IMR-90 (cell line): ENCODE measurements around the gene NPHP4. TPM values are rescaled to one million over a fixed set of nuclear protein-coding genes. Genes with fewer than 3 reads are reported as not detected.

Experiments
- ATAC-seq: fragments of 200-7000 bp; cut with Tn5 transposase; 2 replicates; pipeline ENCODE4 v1.9.1; 2020; ENCODE audit warnings: low read depth, mild to moderate bottlenecking, moderate library complexity
- BruUV-seq: library from RNA; stranded (reverse); fragments of 400-500 nt; replicated peaks from 2 replicates; lab custom pipeline; 2021; lab: Mats Ljungman, UMichigan
- CTCF ChIA-PET: fragments of 300-600 bp; formaldehyde crosslinking; extraction: SDS; loops from one replicate; lab custom pipeline; 2021; ENCODE audit warnings: antibody characterized with exemption; lab: Yijun Ruan, JAX
- POLR2A ChIA-PET: fragments of 300-600 bp; sonication (Branson Sonifier 250); formaldehyde crosslinking; loops from one replicate; lab custom pipeline; 2022; ENCODE audit warnings: antibody characterized with exemption; ENCODE audit not compliant: unreplicated experiment; lab: Charles Lee
- DNase-seq: peaks from one replicate; pipeline ENCODE4 v3.0.0; 2013
- H2AFZ ChIP-seq: replicated peaks from 2 replicates; pipeline ENCODE3; 2013; ENCODE audit warnings: low read length, mild to moderate bottlenecking; ENCODE audit not compliant: poor library complexity
- H2AK5ac ChIP-seq: 2 replicates; pipeline ENCODE4 v1.6.1; 2013; ENCODE audit warnings: low read depth, low read length, inconsistent platforms
- H2AK9ac ChIP-seq: replicated peaks from 2 replicates; pipeline ENCODE3; 2013; ENCODE audit warnings: mild to moderate bottlenecking, low read depth, low read length, moderate library complexity; ENCODE audit not compliant: poor library complexity
- H2BK120ac ChIP-seq: 2 replicates; pipeline ENCODE4 v1.6.1; 2013; ENCODE audit warnings: low read depth, low read length, inconsistent platforms
- H2BK15ac ChIP-seq: 3 replicates; pipeline ENCODE4 v1.6.1; 2013; ENCODE audit warnings: low read depth, low read length, inconsistent platforms
- H2BK20ac ChIP-seq: 2 replicates; pipeline ENCODE4 v1.6.1; 2013; ENCODE audit warnings: low read depth, mild to moderate bottlenecking, inconsistent platforms, low read length, moderate library complexity
- H2BK5ac ChIP-seq: 2 replicates; pipeline ENCODE4 v1.6.1; 2013; ENCODE audit warnings: mild to moderate bottlenecking, low read depth, low read length, inconsistent platforms; ENCODE audit not compliant: poor library complexity, severe bottlenecking
- H3K14ac ChIP-seq: replicated peaks from 2 replicates; pipeline ENCODE4 v1.6.1; 2013; ENCODE audit warnings: low read depth, low read length, inconsistent platforms
- H3K18ac ChIP-seq: 2 replicates; pipeline ENCODE4 v1.6.1; 2013; ENCODE audit warnings: low read depth, low read length, control low read depth
- H3K23ac ChIP-seq: 2 replicates; pipeline ENCODE4 v1.6.1; 2013; ENCODE audit warnings: low read depth, low read length, inconsistent platforms
- H3K27ac ChIP-seq: 2 replicates; pipeline ENCODE4 v1.5.1; 2013; ENCODE audit warnings: mild to moderate bottlenecking, control low read depth, low read length; ENCODE audit not compliant: insufficient read depth
- H3K27me3 ChIP-seq: 2 replicates; pipeline ENCODE4 v1.6.1; 2013; ENCODE audit warnings: low read length; ENCODE audit not compliant: control insufficient read depth, insufficient read depth
- H3K36me3 ChIP-seq: 2 replicates; pipeline ENCODE4 v1.6.1; 2013; ENCODE audit warnings: low read length, mixed read lengths; ENCODE audit not compliant: control insufficient read depth, insufficient read depth
- H3K4ac ChIP-seq: 2 replicates; pipeline ENCODE4 v1.6.1; 2013; ENCODE audit warnings: low read depth, low read length, inconsistent platforms
- H3K4me1 ChIP-seq: 2 replicates; pipeline ENCODE4 v1.6.1; 2013; ENCODE audit warnings: low read length, mixed read lengths; ENCODE audit not compliant: control insufficient read depth, insufficient read depth
- H3K4me2 ChIP-seq: 2 replicates; pipeline ENCODE4 v1.6.1; 2013; ENCODE audit warnings: low read depth, mild to moderate bottlenecking, control low read depth, low read length, moderate library complexity
- H3K4me3 ChIP-seq: 2 replicates; pipeline ENCODE4 v1.5.1; 2013; ENCODE audit warnings: low read depth, mild to moderate bottlenecking, control low read depth, low read length, moderate library complexity; ENCODE audit not compliant: insufficient read depth
- H3K56ac ChIP-seq: 2 replicates; pipeline ENCODE4 v1.6.1; 2013; ENCODE audit warnings: low read length, inconsistent platforms; ENCODE audit not compliant: insufficient read depth; ENCODE audit errors: extremely low read depth
- H3K79me1 ChIP-seq, 2 experiments: 2 replicates each; pipeline ENCODE4 v1.6.1; 2013; ENCODE audit warnings: low read length in 2 of 2, inconsistent platforms in 1 of 2, low read depth in 1 of 2
- H3K9ac ChIP-seq: 2 replicates; pipeline ENCODE4 v1.6.1; 2013; ENCODE audit warnings: low read depth, low read length, control low read depth
- H3K9me1 ChIP-seq: 2 replicates; pipeline ENCODE4 v1.6.1; 2013; ENCODE audit warnings: low read length, inconsistent platforms; ENCODE audit not compliant: insufficient read depth
- H3K9me3 ChIP-seq: 2 replicates; pipeline ENCODE4 v1.6.1; 2013; ENCODE audit warnings: low read length; ENCODE audit not compliant: control insufficient read depth, insufficient read depth
- H4K20me1 ChIP-seq: 2 replicates; pipeline ENCODE4 v1.6.1; 2013; ENCODE audit warnings: low read length, inconsistent platforms; ENCODE audit not compliant: insufficient read depth
- H4K5ac ChIP-seq: 2 replicates; pipeline ENCODE4 v1.6.1; 2013; ENCODE audit warnings: mild to moderate bottlenecking, low read depth, low read length, control low read depth
- H4K8ac ChIP-seq, 2 experiments: 2 replicates each; pipeline ENCODE4 v1.6.1; 2013; ENCODE audit warnings: low read depth in 2 of 2, low read length in 2 of 2, control low read depth in 1 of 2, inconsistent platforms in 1 of 2
- H4K91ac ChIP-seq: 2 replicates; pipeline ENCODE4 v1.6.1; 2013; ENCODE audit warnings: low read depth, low read length, inconsistent platforms; ENCODE audit not compliant: insufficient read depth
- CHD1 ChIP-seq: IDR thresholded peaks from 2 replicates; pipeline ENCODE4 v1.6.1; 2012; ENCODE audit warnings: low read depth, low read length, improper control_type of control experiment
- MAFK ChIP-seq: IDR thresholded peaks from 2 replicates; pipeline ENCODE4 v1.6.1; 2012; ENCODE audit warnings: low read depth, low read length, improper control_type of control experiment
- SMC3 ChIP-seq: fragments of 150-350 bp; IDR thresholded peaks from 2 replicates; pipeline ENCODE4 v1.6.1; 2016; ENCODE audit warnings: low read depth, mild to moderate bottlenecking, antibody characterized with exemption, low read length, moderate library complexity
- WGBS, 2 experiments: methylation state at CpG; one replicate each; pipeline versions ENCODE4 v1.1.5 to v1.1.7; 2013; ENCODE audit warnings: missing lambda C conversion rate in 2 of 2; ENCODE audit not compliant: insufficient read length in 1 of 2; ENCODE audit errors: extremely low coverage in 2 of 2; 5-methylcytosine and 5-hydroxymethylcytosine counted together
- dilution Hi-C: fragments of 300-500 bp; cut with HindIII; formaldehyde crosslinking; loops from one replicate; pipeline ENCODE4 v1.14.3; 2018; ENCODE audit warnings: low sequenced_read_pairs; ENCODE audit not compliant: unreplicated experiment
- in situ Hi-C: fragments of 300-500 bp; cut with MboI; formaldehyde crosslinking; loops from 3 replicates; pipeline ENCODE4 v1.14.3; 2019; ENCODE audit warnings: low sequenced_read_pairs, inconsistent platforms, mixed read lengths
- intact Hi-C: fragments of 100-400 bp; cut with micrococcal nuclease; formaldehyde crosslinking; loops from 2 replicates; pipeline ENCODE4 v1.10.0; 2022
- polyA plus RNA-seq, 3 experiments: library from polyadenylated mRNA; depleted of rRNA; stranded (reverse); fragments of >200 nt; gene quantifications; 2 replicates each; pipeline ENCODE4 v1.2.3, GENCODE V29; 2012; ENCODE audit warnings: low replicate concordance in 1 of 3
- total RNA-seq: library from RNA; depleted of rRNA; stranded (reverse); fragments of >200 nt; gene quantifications from 2 replicates; pipeline ENCODE4 v1.2.3, GENCODE V29; 2012
- TF ChIP-seq, protein P1 (sequence below): fragments of 150-350 bp; IDR thresholded peaks from 2 replicates; pipeline ENCODE4 v1.6.1; 2017; ENCODE audit warnings: mild to moderate bottlenecking, antibody characterized with exemption, low read length, low read depth

NPHP4 gene
- total and polyA plus RNA-seq, 2 of the 4 experiments (the other 2 are of a cell fraction): 2.0 to 5.5 TPM

DNA sequence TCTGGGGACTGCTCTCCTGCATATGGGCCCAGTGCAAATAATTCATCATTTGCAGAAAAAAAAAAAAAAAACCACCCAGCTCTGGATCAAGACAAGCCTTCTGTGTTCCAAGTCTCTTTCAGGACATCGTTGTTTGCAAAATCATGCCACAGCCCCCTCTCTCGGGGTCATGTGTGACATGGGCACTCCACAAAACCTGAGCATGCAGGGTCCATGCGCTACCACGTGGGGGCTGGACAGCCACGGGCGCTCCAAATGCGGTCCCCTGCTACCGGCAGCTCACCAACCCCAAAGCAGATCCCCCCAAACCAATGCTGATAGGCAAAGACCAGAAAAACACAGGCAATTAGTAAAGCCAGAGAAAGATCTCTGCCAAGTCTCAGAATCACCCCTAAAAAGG lies 17.6 kb downstream of the NPHP4 start:
- ATAC-seq (no peak), DNase-seq (no peak)
- Histone ChIP-seq H3K14ac (no peak overlapping the region), H3K79me1 (no peaks in the 10 kb centered on the region; a peak in 1 of 4 replicates), H2BK5ac (no peak overlapping the region), H3K4me2 (no peak overlapping the region), H4K5ac (no peak overlapping the region), H3K9me1 (no peaks in the 10 kb centered on the region), H3K27ac (no peak overlapping the region), H3K4me3 (no peak overlapping the region), H2AK5ac (no peak overlapping the region), H3K36me3 (no peaks in the 10 kb centered on the region), H3K27me3 (no peaks in the 10 kb centered on the region), H4K8ac (no peak overlapping the region), H2BK15ac (no peak overlapping the region), H4K91ac (no peak overlapping the region), H3K4me1 (no peaks in the 10 kb centered on the region), H2AK9ac (no peak overlapping the region), H3K9me3 (no peaks in the 10 kb centered on the region), H2BK120ac (no peak overlapping the region), H2BK20ac (no peak overlapping the region), H3K56ac (no peak overlapping the region), H3K23ac (no peak overlapping the region), H3K4ac (no peak overlapping the region), H4K20me1 (no peaks in the 10 kb centered on the region), H3K18ac (no peak overlapping the region), H3K9ac (no peak overlapping the region), H2AFZ (no peak overlapping the region)
- BruUV-seq: no TSS peak
- ChIA-PET CTCF (interaction anchor here (0.9 to 1.2 kb wide), 3 partner anchors 41 to 464 kb away, joined by 3 to 6 read pairs (median 3); no protein-coding TSS in a partner anchor), POLR2A (no interaction called here)
- dilution Hi-C loops (no loop called here), in situ Hi-C loops (loop anchor here (5.0 to 25.0 kb wide), 2 partner anchors 467 to 1312 kb away; partner anchors contain the start of gene AJAP1), intact Hi-C loops (loop anchor here (1.0 to 2.0 kb wide), 2 partner anchors 58 to 460 kb away; no protein-coding TSS in a partner anchor)
- WGBS, 2 experiments: 80% methylated on average over 2 of the region's 8 CpGs; no CpG with 5 or more reads in 1 of the 2 experiments
- TF ChIP-seq CHD1 (no peak), MAFK (no peak), SMC3 (no peak)
- TF ChIP-seq, protein P1, sequence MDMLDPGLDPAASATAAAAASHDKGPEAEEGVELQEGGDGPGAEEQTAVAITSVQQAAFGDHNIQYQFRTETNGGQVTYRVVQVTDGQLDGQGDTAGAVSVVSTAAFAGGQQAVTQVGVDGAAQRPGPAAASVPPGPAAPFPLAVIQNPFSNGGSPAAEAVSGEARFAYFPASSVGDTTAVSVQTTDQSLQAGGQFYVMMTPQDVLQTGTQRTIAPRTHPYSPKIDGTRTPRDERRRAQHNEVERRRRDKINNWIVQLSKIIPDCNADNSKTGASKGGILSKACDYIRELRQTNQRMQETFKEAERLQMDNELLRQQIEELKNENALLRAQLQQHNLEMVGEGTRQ: no peak
